ENCODE data around the gene ARHGAP40. TPM values are rescaled to one million over a fixed set of nuclear protein-coding genes. Genes with fewer than 3 reads are reported as not detected.

ARHGAP40 gene
- total and polyA plus RNA-seq, 2 of the 13 experiments (the other 11 are each of a cell fraction or from before 2014, with no cell fraction given) = 0.75 to 2.1 TPM

GRCh38 chr20:38667417-38667956 is 65.9 kb downstream of the ARHGAP40 start (continued):
- TF ChIP-seq ZNF280D (CRISPR knock-in tag; IDR thresholded peaks at IDR 0.05) (peak; percentile 55; the same call in 1 of the 2 replicates), ZFP82 (CRISPR knock-in tag; IDR thresholded peaks at IDR 0.05; ENCODE audit: borderline replicate concordance) (no peak), POLR2AphosphoS2 (IDR thresholded peaks at IDR 0.05; ENCODE audit: low read depth, low read length) (no peak), GTF2F1 (IDR thresholded peaks at IDR 0.05; ENCODE audit: low read length) (no peak), ZNF83 (CRISPR knock-in tag; IDR thresholded peaks at IDR 0.05; ENCODE audit: borderline replicate concordance) (no peak), ZNF670 (CRISPR knock-in tag; IDR thresholded peaks at IDR 0.05; ENCODE audit: borderline replicate concordance) (no peak), ZNF121 (CRISPR knock-in tag; IDR thresholded peaks at IDR 0.05) (no peak), ZSCAN20 (CRISPR knock-in tag; IDR thresholded peaks at IDR 0.05; ENCODE audit: borderline replicate concordance) (no peak), ZNF343 (CRISPR knock-in tag; IDR thresholded peaks at IDR 0.05) (peak; percentile 79; the same call in 1 of the 2 replicates), DZIP1 (CRISPR knock-in tag; IDR thresholded peaks at IDR 0.05) (no peak), GABPB1 (CRISPR knock-in tag; IDR thresholded peaks at IDR 0.05) (no peak), HNF1B (CRISPR knock-in tag; IDR thresholded peaks at IDR 0.05) (0 out of 2 replicates have a peak, but pooled peaks have one; percentile 26), NFKB2 (CRISPR knock-in tag; IDR thresholded peaks at IDR 0.05; ENCODE audit: borderline replicate concordance) (no peak), SAP130 (CRISPR knock-in tag; IDR thresholded peaks at IDR 0.05; ENCODE audit: low read depth) (peak; percentile 91), CENPBD1 (CRISPR knock-in tag; IDR thresholded peaks at IDR 0.05; ENCODE audit: borderline replicate concordance, low read depth) (no peak), MZF1 (CRISPR knock-in tag; IDR thresholded peaks at IDR 0.05; ENCODE audit: borderline replicate concordance) (no peak), GMEB2 (CRISPR knock-in tag; IDR thresholded peaks at IDR 0.05; ENCODE audit: low read depth) (no peak), ZNF292 (CRISPR knock-in tag; IDR thresholded peaks at IDR 0.05; ENCODE audit: borderline replicate concordance, low read depth) (0 out of 2 replicates have a peak, but pooled peaks have one; percentile 48), ZNF790 (CRISPR knock-in tag; IDR thresholded peaks at IDR 0.05; ENCODE audit: borderline replicate concordance) (no peak), SMAD3 (CRISPR knock-in tag; IDR thresholded peaks at IDR 0.05) (peak; percentile 56; the same call in 1 of the 2 replicates), ZNF326 (CRISPR knock-in tag; IDR thresholded peaks at IDR 0.05; ENCODE audit: borderline replicate concordance) (no peak)
